GM10266 (cell line): ENCODE measurements around the gene ST6GAL2.

ENCODE experiments used
- DNase-seq: peaks from one replicate; pipeline ENCODE4 v3.0.0; 2012; ENCODE audit errors: extremely low spot score
- TF ChIP-seq, protein P1 (sequence below): IDR thresholded peaks from 2 replicates; pipeline ENCODE4 v1.5.1; 2012; ENCODE audit warnings: mild to moderate bottlenecking, low read depth; ENCODE audit not compliant: control insufficient read depth, insufficient read depth; ENCODE audit errors: missing control alignments

ST6GAL2 gene

DNA sequence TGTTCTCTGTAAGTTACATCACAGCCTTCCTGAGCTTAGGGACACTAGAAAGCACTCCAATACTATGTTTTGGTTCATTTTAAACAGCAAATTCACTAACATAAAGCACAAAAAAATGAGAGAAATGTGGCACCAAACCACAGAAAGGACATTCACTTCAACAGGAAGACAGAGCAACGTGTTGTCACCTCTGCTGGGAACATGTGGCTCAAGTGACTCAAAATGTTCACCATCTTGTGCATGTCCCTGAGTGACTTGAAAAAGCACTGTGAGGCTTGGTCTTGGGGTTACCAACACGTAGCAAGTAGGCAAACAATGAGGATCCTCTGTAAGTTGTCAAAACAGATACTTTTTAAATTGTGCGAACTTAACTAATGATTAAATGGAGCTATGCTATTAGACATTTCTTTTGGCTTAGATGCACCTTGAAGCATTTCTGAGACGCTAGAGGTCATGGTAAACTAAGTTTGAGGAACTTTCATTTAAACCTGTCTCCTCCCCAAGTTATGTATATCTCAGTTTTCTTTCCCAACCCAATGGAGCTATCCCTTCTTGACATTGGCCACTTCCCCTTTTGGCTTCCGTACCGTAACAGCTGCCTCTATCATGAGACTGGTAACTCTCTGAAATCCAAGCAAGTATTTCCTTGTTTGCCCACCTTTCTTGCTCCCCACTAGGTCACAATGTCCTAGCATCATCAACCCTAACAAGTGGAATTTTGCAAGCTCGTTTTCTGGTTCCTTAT, 14.0 kb upstream of the ST6GAL2 start:
- no peak for DNase-seq
- TF ChIP-seq, protein P1, sequence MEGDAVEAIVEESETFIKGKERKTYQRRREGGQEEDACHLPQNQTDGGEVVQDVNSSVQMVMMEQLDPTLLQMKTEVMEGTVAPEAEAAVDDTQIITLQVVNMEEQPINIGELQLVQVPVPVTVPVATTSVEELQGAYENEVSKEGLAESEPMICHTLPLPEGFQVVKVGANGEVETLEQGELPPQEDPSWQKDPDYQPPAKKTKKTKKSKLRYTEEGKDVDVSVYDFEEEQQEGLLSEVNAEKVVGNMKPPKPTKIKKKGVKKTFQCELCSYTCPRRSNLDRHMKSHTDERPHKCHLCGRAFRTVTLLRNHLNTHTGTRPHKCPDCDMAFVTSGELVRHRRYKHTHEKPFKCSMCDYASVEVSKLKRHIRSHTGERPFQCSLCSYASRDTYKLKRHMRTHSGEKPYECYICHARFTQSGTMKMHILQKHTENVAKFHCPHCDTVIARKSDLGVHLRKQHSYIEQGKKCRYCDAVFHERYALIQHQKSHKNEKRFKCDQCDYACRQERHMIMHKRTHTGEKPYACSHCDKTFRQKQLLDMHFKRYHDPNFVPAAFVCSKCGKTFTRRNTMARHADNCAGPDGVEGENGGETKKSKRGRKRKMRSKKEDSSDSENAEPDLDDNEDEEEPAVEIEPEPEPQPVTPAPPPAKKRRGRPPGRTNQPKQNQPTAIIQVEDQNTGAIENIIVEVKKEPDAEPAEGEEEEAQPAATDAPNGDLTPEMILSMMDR: no peak

GRCh38 chr2:106894545-106894944, 8.6 kb upstream of the ST6GAL2 start:
- TF ChIP-seq, protein P1: no peak
- no peak for DNase-seq

DNA sequence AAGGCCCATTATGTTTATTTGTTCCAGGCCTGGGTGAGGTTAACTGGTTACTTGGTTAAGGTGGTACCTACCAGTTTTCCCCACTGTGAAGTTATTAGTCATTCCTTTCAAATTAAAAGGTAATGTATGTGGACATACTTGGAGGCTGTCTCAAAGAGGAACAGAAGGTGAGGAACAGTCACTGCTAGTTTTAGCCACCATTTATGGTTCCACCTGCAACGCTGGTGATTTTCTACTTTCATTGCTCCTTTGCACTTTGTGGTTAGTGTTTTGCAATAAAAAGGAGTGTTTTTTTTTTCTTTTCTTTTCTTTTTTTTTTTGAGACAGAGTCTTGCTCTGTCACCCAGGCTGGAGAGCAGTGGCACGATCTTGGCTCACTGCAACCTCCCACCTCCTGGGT, 6.1 kb upstream of the ST6GAL2 start:
- TF ChIP-seq, protein P1: no peak
- DNase-seq: no peak

- TF ChIP-seq, protein P1: no peak
Observed at GRCh38 chr2:106890606-106891005, 4.6 kb upstream of the ST6GAL2 start.

GRCh38 chr2:106886916-106887758, 1.2 kb upstream of the ST6GAL2 start:
- no peak for DNase-seq
- TF ChIP-seq, protein P1: no peak

More at GRCh38 chr2:106890606-106891005, 4.6 kb upstream of the ST6GAL2 start:
- DNase-seq: no peak

GRCh38 chr2:106885329-106885728, 638 bp downstream of the ST6GAL2 start:
- no peak for DNase-seq
- TF ChIP-seq, protein P1: no peak

- no peak for DNase-seq
- TF ChIP-seq, protein P1: no peak
Observed at GRCh38 chr2:106882673-106883072, 3.3 kb downstream of the ST6GAL2 start.
